SJSA1 (cell line): ENCODE results near the gene LAMA5. TPM values are rescaled to one million over a fixed set of nuclear protein-coding genes. Genes with fewer than 3 reads are reported as not detected.

Experiments used
- DNase-seq, 2 experiments: peaks; one replicate each; pipeline ENCODE4 v3.0.0-alpha.2; 2015 to 2020; ENCODE audit warnings: low spot score in 2 of 2, low read depth in 1 of 2
- H3K27ac ChIP-seq: fragments of 250-450 bp; sonication (Bioruptor Pico); 2 replicates; pipeline ENCODE4 v1.5.1; 2020; ENCODE audit warnings: mild to moderate bottlenecking, moderate library complexity
- H3K27me3 ChIP-seq: fragments of 250-450 bp; sonication (Bioruptor Pico); replicated peaks from 2 replicates; pipeline ENCODE4 v1.5.1; 2020; ENCODE audit warnings: mild to moderate bottlenecking, moderate library complexity
- H3K36me3 ChIP-seq: fragments of 250-450 bp; sonication (Bioruptor Pico); 2 replicates; pipeline ENCODE4 v1.5.1; 2020; ENCODE audit warnings: mild to moderate bottlenecking
- H3K4me1 ChIP-seq: fragments of 250-450 bp; sonication (Bioruptor Pico); replicated peaks from 2 replicates; pipeline ENCODE4 v1.6.1; 2021; ENCODE audit warnings: mild to moderate bottlenecking
- H3K4me3 ChIP-seq: fragments of 250-450 bp; sonication (Bioruptor Pico); 2 replicates; pipeline ENCODE4 v1.5.1; 2020; ENCODE audit warnings: mild to moderate bottlenecking
- H3K9me3 ChIP-seq: fragments of 250-450 bp; sonication (Bioruptor Pico); replicated peaks from 2 replicates; pipeline ENCODE4 v1.5.1; 2020; ENCODE audit warnings: mild to moderate bottlenecking
- total RNA-seq: library from RNA; depleted of rRNA; stranded (reverse); fragments of >200 nt; shearing (Covaris generic); gene quantifications from 2 replicates; pipeline ENCODE4 v1.2.3, GENCODE V29; 2014

The LAMA5 gene
- total RNA-seq, 1 experiment from 2014 or later = 3.6 TPM

DNA sequence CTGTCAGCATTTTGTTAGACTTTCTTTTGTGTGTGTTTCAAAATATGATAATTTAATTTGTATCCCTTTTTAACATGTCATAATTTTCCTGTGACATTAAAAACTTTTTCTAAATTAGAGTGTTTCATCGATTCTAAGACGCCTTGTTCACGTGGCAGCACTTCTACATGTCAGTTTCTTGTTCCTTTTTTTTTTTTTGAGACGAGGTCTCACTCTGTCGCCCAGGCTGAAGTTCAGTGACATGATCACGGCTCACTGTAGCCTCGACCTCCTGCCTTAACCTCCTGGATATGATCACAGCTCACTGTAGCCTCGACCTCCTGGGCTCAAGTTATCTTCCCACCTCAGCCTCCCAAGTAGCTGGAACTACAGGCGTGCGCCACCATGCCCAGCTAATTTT, 91.9 kb downstream of the LAMA5 start:
- Histone ChIP-seq H3K27ac (no peak overlapping the region), H3K4me3 (no peak overlapping the region), H3K9me3 (no peaks in the 10 kb centered on the region), H3K27me3 (no peaks in the 10 kb centered on the region), H3K4me1 (no peaks in the 10 kb centered on the region), H3K36me3 (peaks cover 24% of the 10 kb centered on the region)
- DNase-seq = no peak

DNA sequence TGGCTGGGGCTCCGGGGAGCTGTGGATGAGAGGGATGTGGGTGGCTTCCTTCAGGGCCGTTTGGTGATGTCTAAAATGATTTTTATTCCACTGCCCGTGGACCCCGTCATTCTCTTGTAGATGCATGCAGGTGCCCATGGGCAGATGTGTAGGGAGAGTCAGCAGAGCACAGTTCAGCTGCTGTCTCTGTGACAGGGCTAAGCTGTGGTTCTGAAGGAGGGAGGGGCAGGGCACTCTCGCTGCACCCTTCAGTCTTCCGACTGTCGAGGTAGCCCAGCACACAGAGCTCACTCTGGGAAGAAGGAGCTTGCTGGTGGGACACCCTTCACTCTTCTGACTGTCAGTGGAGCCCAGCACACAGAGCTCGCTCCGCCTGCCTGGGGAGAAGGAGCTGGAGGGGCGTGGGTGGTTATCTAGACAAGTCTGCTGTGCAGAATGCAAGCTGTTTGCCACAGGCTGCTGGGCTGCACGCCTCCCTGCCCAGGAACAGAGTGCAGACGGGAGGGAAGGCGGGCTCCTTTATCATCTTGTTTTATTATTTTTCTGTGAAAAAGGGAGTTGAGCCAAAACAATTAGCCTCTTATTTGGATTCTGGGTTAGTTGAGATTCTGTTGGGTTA, 92.7 kb downstream of the LAMA5 start:
- H3K27me3 ChIP-seq = no peaks in the 10 kb centered on the region
- H3K4me3 ChIP-seq = no peak overlapping the region
- peaks cover 16% of the 10 kb centered on the region for H3K36me3 ChIP-seq
- no peaks in the 10 kb centered on the region for H3K9me3 ChIP-seq
- H3K27ac ChIP-seq = no peak overlapping the region
- H3K4me1 ChIP-seq = no peaks in the 10 kb centered on the region
- DNase-seq = no peak

DNA sequence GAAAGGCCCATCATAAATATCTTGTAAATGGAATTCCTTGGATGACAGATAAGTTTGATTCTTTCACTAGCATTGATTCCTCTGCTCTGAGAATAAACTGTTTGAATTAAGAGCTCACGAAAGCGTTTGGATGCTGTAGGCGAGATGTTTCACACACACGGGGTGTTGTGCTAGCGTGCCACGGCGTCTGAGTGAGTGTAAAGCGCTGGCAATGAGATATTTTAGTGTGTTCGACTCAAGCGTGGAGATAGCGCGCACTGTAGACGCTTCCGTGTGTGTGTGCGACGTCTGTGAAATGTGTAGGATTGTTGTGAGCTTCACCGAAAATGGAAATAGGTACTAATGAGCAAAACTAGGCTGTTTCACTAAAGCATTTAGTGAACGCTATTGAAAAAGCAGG, 93.7 kb downstream of the LAMA5 start:
- no peaks in the 10 kb centered on the region for H3K4me1 ChIP-seq
- no peak for DNase-seq
- H3K4me3 ChIP-seq = no peak overlapping the region
- H3K36me3 ChIP-seq = peaks cover 11% of the 10 kb centered on the region
- no peaks in the 10 kb centered on the region for H3K9me3 ChIP-seq
- H3K27me3 ChIP-seq = no peaks in the 10 kb centered on the region
- H3K27ac ChIP-seq = no peak overlapping the region

DNA sequence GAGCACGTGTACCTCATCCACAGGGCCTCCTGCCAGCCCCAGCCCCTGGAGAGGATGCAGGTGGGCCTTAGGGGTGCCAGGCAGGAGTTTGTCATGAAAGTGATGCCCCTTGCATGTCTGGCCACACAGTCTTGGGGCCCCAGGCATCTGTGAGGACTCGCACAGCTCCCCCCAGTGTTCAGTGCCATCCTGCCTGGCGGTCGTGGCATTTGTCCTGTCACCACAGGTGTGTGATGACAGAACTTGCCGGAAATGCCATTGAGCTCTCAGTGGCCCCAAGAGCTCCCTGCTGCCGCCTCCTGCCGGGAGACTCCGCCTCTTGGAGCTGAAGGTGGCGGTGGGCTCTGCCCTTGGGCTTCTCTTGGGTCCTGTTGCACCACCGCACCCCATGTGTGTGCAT, 94.9 kb downstream of the LAMA5 start:
- no peak for DNase-seq
- Histone ChIP-seq H3K9me3 (no peaks in the 10 kb centered on the region), H3K4me3 (no peak overlapping the region), H3K27ac (no peak overlapping the region), H3K27me3 (no peaks in the 10 kb centered on the region), H3K4me1 (no peaks in the 10 kb centered on the region), H3K36me3 (peaks cover 11% of the 10 kb centered on the region)

DNA sequence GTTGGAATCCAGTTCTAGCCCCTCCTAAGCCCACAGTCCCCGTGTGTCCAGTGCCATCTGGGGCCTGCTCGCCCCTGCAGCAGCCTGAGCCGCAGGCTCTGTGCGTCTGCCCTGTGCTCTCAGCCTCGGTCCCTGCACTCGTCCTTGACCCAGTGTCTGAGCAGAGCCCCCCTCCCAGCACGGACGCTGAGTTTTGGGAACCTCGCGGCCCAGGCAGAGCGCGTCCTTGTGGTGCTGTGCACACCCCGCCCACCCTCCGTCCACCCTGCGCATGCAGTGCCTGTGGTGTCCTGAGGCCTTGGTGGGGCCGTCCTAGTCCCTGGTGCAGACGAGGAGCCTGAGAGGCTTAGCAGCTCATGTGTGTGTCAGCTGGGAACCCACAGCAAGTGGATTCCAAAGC, 97.2 kb downstream of the LAMA5 start:
- Histone ChIP-seq H3K36me3 (peaks cover 14% of the 10 kb centered on the region), H3K4me1 (no peaks in the 10 kb centered on the region), H3K9me3 (no peaks in the 10 kb centered on the region), H3K27ac (no peak overlapping the region), H3K27me3 (no peaks in the 10 kb centered on the region), H3K4me3 (no peak overlapping the region)
- no peak for DNase-seq

DNA sequence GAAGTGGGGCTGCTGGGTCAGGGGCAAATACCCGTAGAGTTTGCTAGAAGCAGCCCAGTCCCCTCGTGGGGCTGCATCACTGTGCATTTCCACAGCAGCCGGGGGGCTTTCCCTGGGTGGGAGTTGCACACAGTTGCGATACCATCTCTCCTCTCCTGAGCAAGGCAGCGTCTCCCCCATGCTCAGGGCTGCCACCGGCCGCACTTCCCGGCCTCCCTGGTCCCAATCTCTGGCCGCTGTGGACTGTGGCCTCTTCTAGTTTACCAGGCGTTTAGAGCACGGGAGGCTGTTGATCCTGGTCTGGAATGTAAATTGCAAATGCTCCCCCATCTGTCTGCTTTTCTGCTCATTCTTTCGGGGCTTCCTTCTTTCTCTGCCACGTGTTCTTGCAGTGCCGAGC, 97.7 kb downstream of the LAMA5 start:
- DNase-seq = no peak
- Histone ChIP-seq H3K27me3 (no peaks in the 10 kb centered on the region), H3K27ac (no peak overlapping the region), H3K4me3 (no peak overlapping the region), H3K4me1 (no peaks in the 10 kb centered on the region), H3K9me3 (no peaks in the 10 kb centered on the region), H3K36me3 (peaks cover 15% of the 10 kb centered on the region)

DNA sequence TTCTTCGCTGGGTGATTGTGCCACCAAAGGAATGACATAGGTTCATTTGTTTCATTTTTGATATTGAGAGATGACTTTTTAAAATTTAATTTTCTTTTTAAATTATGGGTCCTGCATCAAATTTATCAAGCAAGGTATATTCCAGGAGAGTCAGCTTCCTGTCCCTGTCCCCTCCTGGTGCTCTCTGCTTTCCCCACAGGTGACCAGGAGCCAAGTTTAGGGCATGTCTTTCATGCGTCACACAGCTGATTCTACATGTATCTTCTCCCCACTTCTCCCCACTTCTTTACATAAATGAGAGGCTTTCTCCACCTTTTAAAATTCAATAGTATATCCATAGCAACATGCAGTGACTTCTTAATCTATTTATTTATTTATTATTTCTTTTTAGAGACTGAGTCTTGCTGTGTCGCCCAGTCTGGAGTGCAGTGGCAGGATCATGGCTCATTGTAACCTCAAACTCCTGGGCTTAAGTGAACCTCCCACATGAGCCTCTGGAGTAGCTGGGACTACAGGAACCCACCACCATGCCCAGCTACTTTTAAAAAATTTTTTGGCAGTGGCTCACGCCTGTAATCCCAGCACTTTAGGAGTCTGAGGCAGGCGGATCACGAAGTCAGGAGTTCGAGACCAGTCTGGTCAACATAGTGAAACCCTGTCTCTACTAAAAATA, 98.7 kb downstream of the LAMA5 start:
- Histone ChIP-seq H3K4me3 (no peak overlapping the region), H3K36me3 (peaks cover 15% of the 10 kb centered on the region), H3K9me3 (no peaks in the 10 kb centered on the region), H3K27ac (no peak overlapping the region), H3K4me1 (no peaks in the 10 kb centered on the region), H3K27me3 (no peaks in the 10 kb centered on the region)
- no peak for DNase-seq

DNA sequence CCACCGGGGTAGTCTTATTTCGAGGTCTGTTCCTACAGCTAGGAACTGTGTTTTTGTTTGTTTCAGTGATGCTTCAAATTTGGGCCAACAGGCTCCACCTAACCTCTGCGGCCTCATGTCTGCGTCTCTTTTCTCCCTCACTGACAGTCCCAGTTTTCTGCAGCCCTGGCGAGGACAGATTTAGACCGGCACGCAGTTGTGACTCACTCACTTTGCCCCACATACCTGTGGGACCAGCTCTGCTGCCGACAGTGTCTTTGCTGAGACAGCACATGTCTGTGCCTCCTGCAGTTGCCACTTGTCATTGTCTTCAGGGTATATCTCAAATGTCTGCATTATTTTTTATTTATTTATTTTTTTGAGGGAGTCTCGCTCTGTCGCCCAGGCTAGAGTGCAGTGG, 99.6 kb downstream of the LAMA5 start:
- Histone ChIP-seq H3K4me1 (no peaks in the 10 kb centered on the region), H3K4me3 (no peak overlapping the region), H3K36me3 (peaks cover 16% of the 10 kb centered on the region), H3K27me3 (no peaks in the 10 kb centered on the region), H3K27ac (no peak overlapping the region), H3K9me3 (no peaks in the 10 kb centered on the region)
- DNase-seq = no peak

DNA sequence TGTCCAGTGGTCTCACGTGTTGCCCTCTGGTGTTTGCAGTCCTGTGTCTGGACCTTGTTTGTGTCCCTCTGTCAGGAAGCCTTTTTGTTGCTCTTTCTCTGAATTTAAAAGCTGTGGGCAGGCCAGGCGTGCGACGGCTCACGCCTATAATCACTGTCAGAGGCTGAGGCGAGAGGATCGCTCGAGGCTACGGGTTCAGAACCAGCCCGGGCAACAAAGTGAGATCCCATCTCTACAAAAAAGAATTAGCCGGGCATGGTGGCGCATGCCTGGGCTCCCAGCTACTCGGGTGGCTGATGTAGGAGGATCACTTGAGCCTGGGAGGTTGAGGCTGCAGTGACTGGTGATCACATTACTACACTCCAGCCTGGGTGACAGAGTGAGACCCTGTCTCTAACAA, 100.3 kb downstream of the LAMA5 start:
- Histone ChIP-seq H3K4me1 (no peaks in the 10 kb centered on the region), H3K27ac (no peak overlapping the region), H3K4me3 (no peak overlapping the region), H3K27me3 (no peaks in the 10 kb centered on the region), H3K36me3 (peaks cover 10% of the 10 kb centered on the region), H3K9me3 (no peaks in the 10 kb centered on the region)
- DNase-seq = no peak

DNA sequence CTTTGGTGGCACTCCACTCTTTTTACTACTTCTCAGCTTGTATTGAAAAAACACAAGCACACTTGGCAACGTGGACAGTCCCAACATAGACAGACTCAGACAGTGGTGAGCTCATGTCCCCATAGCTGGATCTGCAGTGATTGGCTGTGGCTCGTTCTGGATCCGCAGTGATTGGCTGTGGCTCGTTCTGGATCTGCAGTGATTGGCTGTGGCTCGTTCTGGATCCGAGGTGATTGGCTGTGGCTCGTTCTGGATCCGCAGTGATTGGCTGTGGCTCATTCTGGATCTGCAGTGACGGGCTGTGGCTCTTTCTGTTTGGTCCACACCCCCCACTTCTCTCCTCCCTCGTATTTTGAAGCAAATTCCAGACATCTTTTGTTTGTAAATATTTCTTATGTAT, 100.8 kb downstream of the LAMA5 start:
- Histone ChIP-seq H3K4me1 (no peaks in the 10 kb centered on the region), H3K4me3 (no peak overlapping the region), H3K36me3 (peaks cover 12% of the 10 kb centered on the region), H3K27ac (no peak overlapping the region), H3K27me3 (no peaks in the 10 kb centered on the region), H3K9me3 (no peaks in the 10 kb centered on the region)
- no peak for DNase-seq

DNA sequence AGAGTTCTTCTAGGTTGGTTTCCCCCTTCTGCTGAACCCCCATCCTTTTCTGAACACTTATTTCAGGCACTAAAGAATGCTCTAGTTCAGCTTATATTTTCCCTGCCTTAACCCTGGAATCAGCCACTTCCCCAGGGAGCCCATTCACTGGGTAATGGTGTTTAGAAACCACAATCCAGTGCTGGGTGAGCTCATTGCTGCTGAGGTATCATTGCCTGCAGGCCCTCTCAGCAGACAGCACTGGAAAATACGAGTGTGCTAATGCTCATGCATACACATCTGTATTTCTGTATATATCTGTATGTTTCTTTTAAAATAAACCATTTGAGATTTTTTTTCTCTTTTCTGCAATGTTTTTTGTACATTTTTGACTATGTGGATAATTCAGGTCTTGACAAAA, 101.7 kb downstream of the LAMA5 start:
- Histone ChIP-seq H3K27me3 (no peaks in the 10 kb centered on the region), H3K9me3 (no peaks in the 10 kb centered on the region; the same call in 1 of the 2 replicates), H3K4me1 (no peaks in the 10 kb centered on the region), H3K27ac (no peak overlapping the region), H3K36me3 (peaks cover 20% of the 10 kb centered on the region), H3K4me3 (no peak overlapping the region)
- no peak for DNase-seq

DNA sequence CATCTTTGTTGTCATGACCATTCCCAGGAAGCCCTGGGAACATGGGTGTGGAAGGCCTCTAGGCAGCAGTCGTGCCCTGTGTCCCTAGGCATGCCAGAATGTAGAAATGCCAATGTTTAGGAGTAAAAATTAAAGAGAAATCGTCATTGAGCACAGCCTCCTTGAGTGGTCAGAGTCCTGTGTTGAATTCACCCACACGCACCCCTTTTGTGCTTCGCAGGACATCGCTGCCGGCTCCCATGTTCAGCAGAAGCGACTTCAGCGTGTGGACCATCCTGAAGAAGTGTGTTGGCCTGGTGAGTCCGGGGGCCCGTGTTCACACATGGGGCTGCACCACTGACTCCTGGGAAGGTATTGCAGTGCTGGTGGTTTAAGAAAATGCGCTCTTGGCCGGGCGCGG, 103.7 kb downstream of the LAMA5 start:
- no peaks in the 10 kb centered on the region for H3K27me3 ChIP-seq
- peaks cover 7% of the 10 kb centered on the region for H3K4me1 ChIP-seq
- H3K27ac ChIP-seq = no peak overlapping the region
- H3K36me3 ChIP-seq = peaks cover 23% of the 10 kb centered on the region
- DNase-seq = no peak
- no peak overlapping the region for H3K4me3 ChIP-seq
- no peaks in the 10 kb centered on the region; the same call in 1 of the 2 replicates for H3K9me3 ChIP-seq

DNA sequence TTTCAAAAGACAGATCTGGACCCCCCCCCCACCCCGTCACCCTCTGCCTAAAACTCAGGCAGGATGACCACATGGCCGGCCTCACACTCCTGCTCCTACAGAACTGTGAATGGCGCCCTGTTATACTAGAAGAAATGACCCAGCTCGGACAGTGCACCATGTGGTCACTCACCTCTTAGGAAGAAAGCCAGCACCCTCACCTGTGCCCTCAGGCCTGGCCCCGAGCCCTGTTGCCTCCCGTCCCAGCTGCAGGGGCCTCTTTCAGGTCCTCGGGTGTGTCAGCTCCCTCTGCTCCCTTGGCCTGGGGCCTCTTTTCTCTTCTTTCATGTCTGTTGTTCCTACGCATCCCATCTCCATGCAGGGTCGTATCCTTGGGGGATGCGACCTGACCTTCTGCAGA, 105.0 kb downstream of the LAMA5 start:
- peaks cover 12% of the 10 kb centered on the region for H3K4me1 ChIP-seq
- no peak overlapping the region for H3K27ac ChIP-seq
- H3K9me3 ChIP-seq = no peaks in the 10 kb centered on the region; the same call in 1 of the 2 replicates
- H3K27me3 ChIP-seq = no peaks in the 10 kb centered on the region
- H3K36me3 ChIP-seq = peaks cover 29% of the 10 kb centered on the region
- H3K4me3 ChIP-seq = no peak overlapping the region
- DNase-seq = no peak

DNA sequence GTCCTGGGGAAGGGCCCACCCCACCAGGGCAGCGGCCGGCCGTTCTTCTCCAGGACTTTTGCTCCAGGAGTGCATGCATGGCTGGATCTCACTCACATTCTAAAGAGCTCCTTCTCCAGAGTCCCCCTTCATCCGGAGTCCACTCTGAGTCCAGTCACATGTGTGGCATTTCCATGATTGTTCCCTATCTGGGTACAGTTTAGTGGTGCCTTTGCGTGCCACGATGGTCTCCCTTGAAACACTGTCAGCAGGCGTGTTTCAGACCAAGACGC, 107.9 kb downstream of the LAMA5 start:
- Histone ChIP-seq H3K4me1 (peaks cover 12% of the 10 kb centered on the region), H3K4me3 (no peak overlapping the region), H3K36me3 (peaks cover 29% of the 10 kb centered on the region), H3K9me3 (no peaks in the 10 kb centered on the region; the same call in 1 of the 2 replicates), H3K27ac (no peak overlapping the region), H3K27me3 (no peaks in the 10 kb centered on the region)
- DNase-seq = no peak
